Stimulated activated CD8-positive, alpha-beta memory T cell treated with anti-CD3 and anti-CD28 coated beads, Interleukin-2, amount 100 ng/mL, for 1 hour (primary cell): ENCODE measurements around the gene DIP2C.

Experiments
- DNase-seq, 2 donors: peaks; one replicate each; pipeline ENCODE4 v3.0.0-alpha.2; 2020; ENCODE audit warnings: low read depth in 2 of 2

The DIP2C gene

GRCh38 chr10:554182-554848 is 135.2 kb downstream of the DIP2C start:
- no peak for DNase-seq

DNA sequence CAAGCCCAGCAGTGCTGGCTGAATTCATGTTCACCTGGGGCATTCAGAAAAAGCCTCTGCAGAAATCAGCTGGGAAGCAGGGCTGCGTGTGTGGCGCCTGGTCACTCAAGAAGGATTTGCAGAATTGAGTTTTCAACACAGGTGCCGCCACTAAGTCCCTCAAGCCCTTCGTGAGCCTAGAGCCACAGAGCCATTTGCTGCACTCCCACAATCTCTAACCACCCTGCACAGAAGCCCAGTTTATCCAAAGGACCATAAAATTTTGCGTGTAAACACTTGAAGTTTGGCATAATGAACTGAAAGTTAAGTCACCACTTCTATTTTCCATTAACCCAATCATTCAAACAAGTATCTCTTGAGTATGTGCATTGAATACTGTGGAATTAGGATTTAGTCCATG is 136.2 kb downstream of the DIP2C start:
- no peak for DNase-seq

- no peak for DNase-seq
Observed at GRCh38 chr10:552679-553078, 136.8 kb downstream of the DIP2C start.

DNA sequence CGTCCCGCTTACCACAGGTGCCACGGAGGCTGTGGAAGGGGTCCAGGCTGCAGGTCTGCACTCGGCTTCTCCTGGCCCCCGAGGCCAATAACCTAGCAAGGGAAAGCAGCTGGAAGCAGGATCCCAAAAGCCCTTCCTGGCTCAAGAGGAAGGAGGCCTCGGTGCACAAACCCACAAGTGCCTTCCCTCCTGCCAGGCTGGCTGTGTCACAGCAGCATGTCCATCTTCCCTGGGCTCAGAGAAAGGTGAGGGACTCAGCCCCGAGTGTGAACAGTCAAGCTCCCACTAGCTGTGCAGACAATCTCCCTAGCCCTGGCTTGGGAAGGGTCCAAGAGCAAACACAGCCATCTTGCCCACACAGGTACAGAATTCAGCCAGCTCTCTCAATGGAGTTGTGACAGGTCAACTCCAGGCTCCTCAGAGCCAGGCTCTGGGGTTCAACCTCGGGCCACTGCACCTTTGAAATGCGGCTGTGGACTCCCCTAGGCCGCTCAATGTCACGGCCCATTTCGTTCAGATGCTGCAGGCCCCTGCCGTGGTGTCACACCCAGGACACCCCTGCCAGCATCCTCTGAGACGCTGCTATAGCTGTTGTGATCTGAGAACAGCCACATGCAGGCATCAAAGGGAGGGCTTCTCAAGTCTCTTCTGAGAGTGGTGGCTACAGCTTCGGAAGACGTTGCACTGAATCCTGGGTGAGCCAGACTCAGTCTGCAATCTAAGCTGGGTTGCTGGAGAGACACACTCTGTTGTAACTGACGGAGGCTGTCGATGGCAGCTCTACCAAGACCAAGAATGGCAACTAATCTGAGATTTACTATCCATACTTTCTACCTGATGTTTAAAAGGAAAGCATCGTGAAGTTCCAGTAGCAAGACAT is 137.9 kb downstream of the DIP2C start:
- DNase-seq, result no peak

GRCh38 chr10:550665-551372 is 138.6 kb downstream of the DIP2C start:
- no peak for DNase-seq

GRCh38 chr10:549391-549790 is 140.1 kb downstream of the DIP2C start:
- DNase-seq, result no peak

DNA sequence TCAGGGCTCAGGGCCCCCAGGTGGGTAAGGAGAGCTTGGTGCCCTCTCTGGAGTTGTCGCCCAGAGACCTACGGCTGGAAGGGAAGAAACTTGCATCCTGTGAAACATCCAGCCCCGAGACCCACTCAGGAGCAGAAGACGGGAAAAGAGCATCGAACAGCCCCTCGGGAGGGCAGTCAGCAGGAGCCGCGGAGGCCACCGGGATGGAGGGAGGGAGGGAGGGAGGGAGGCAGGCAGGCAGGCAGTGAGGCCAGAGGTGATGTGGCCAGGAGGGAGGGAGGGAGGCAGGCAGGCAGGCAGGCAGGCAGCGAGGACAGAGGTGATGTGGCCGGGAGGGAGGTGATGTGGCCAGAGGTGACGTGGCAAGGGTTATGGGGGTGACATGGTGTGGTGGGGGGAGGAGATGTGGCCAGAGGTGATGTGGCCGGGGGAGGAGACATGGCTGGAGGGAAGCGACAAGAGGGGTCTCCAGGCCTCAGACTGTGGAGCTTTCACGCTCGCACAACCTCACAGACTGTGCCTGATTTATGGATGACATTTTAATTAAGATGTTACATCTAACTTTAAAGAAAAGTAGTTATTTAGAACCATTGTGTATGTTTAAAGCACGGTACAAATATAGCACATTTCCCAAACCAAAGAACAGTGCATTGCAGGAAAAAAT is 141.1 kb downstream of the DIP2C start:
- DNase-seq, result no peak

- DNase-seq, result no peak
Observed at GRCh38 chr10:547591-548081, 141.8 kb downstream of the DIP2C start.

DNA sequence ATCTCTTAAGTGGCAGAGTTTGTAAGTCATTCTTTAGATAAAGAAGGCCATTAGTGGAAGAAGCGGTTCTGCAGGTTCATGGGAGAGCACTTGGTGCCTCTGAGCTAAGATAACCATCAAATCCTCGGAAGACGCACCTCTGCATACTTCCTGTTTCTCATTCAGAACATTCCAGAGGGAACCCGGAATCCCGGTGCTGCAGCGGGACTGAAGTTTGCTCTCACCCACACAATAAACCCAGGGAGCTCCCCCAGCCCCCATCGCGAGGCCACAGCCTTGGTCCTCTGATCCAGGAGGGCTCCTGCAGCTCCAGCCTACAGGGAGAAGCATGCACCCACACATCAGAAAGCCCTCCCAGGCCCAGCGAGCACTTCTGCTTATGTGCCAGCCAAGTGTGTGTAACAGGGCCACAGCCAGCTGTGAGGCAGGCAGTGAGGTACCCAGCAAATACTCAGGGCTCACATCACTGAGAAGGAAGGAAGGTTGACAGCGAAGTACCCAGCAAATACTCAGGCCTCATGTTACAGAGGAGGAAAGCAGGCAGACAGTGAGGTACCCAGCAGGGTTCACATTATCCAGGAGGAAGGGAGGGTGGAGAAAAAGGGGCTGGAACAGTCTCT is 142.4 kb downstream of the DIP2C start:
- DNase-seq, result no peak

DNA sequence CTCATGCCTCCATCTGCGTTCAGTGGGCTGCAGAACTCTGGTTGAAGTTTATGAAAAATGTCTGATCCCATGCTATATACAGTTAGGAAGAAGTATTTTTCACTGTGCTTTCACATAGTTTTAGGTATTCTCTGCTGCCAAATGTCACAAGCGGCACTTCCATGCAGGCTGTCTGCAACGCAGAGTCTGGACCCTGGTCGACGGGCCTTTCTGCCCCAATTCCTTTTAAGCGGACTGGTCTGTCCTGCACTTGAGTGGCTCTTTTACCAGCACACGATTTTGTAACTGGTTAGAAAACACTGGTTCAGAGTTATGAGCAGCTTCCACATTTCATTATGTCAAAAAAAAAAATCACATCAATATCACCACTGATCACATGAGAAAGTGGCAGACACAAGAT is 143.0 kb downstream of the DIP2C start:
- DNase-seq, result no peak

DNA sequence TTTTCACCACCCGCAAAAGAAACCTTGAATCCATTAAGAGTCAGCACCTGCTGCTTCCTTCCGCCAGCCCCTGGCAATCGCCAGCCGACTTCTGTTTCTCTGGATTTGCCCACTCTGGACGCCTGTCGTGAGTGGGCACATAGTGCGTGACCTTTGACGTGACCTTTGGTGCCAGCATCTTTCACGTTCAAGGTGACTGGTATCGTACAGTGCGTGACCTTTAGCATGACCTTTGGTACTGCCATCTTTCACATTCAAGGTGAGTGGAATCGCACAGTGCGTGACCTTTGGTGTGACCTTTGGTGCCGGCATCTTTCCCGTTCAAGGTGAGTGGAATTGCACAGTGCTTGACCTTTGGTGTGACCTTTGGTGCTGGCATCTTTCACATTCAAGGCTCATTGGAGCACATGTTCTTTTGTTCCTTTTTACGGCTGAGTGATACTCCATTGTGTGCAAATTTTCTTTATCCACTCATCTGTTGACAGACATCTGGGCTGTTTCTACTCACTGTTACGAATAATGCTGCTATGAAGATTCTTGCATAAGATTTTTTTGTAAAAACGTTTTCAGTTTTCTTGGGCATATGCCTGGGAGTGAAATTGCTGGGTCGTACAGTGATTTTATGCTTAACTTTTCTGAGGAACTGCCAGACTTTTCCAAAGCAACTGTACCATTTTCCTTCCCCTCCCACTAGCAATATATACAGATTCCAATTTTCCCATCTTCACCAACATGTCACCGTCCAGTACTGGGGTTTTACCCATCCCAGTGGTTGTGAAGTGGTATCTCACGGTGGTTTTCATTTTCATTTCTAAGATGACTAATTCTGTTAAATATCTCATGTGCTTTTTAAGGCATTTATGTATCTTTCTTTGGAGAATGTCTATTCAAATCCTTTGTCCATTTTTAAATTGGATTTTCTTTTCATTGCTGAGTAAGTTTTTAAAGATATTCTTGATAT is 145.3 kb downstream of the DIP2C start:
- DNase-seq, result no peak

- DNase-seq, result no peak
Observed at GRCh38 chr10:543131-543530, 146.3 kb downstream of the DIP2C start.

GRCh38 chr10:541750-542371 is 147.6 kb downstream of the DIP2C start:
- DNase-seq, result no peak

DNA sequence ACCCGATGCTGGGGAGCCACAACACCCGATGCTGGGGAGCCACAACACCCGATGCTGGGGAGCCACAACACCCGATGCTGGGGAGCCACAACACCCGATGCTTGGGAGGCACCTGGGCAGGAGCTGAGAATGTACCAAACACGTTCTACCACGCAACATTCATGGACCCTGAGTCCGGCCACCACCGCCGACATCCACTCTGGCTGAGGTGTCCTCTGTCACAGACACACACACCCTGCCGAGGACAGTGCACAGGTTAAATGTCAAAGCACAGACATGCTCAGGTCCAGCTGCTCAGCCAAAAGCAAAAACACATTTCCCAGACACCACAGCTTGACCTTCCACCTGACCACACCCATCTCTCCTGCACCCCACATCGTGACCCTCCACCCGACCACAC is 148.4 kb downstream of the DIP2C start:
- no peak for DNase-seq

DNA sequence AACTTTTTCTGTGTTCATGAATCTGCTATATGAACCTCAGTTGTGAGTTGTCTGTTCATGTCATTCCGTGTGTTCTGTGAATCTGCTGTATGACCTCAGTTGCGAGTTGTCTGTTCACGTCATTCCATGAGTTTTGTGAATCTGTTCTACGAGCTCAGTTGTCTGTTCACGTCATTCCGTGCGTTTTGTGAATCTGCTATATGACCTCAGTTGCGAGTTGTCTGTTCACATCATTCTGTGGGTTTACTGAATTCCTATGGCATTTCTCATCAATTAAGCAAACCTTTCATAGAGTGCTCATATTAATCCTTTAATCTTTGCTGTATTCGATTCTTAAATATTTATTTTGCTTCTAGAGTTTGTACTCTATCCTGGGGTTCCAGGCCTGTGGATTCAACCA is 150.6 kb downstream of the DIP2C start:
- DNase-seq, result no peak

- DNase-seq, result no peak
Observed at GRCh38 chr10:536935-537334, 152.5 kb downstream of the DIP2C start.

GRCh38 chr10:536371-536925 is 153.0 kb downstream of the DIP2C start:
- DNase-seq, result no peak

- DNase-seq, result no peak
Observed at GRCh38 chr10:535952-536351, 153.5 kb downstream of the DIP2C start.

GRCh38 chr10:535051-535450 is 154.4 kb downstream of the DIP2C start:
- DNase-seq, result no peak
